ENCODE measurements around the gene EFNA4.

DNA sequence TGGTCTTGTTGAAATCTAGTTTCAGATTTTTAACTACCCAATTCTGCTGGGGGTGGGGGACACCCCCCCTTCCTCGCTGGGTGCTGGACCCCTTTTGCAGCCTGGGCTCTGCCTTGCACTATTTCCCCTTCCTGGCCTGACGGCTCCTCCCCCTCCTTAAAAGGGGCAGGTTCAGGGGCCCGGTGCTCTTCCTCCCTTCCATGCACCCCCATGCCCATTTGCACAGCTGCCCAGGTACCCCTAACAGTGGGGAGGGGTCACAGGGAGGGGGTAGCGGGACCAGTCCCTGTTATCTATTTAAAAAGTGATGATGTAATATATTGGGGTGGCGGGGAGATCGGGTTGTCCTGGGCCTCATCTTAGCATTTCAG is 45.6 kb upstream of the EFNA4 start:
- TF ChIP-seq EZH2 (IDR thresholded peaks at IDR 0.05) (no peak), SRF (IDR thresholded peaks at IDR 0.05; ENCODE audit: low read depth) (no peak), POLR2AphosphoS5 (IDR thresholded peaks at IDR 0.05; ENCODE audit: low read depth, low read length) (no peak), POLR2A (IDR thresholded peaks at IDR 0.05; ENCODE audit: borderline replicate concordance, extremely low read depth, insufficient read depth, insufficient read length) (no peak), CBX3 (IDR thresholded peaks at IDR 0.05; ENCODE audit: low read depth) (no peak), EZH2phosphoT487 (IDR thresholded peaks at IDR 0.05; ENCODE audit: borderline replicate concordance) (no peak), RAD21 (IDR thresholded peaks at IDR 0.05; ENCODE audit: low read depth) (no peak), SP1 (IDR thresholded peaks at IDR 0.05; ENCODE audit: low read depth) (no peak), ZNF274 (IDR thresholded peaks at IDR 0.05; ENCODE audit: low read depth, low read length) (no peak)
- TF ChIP-seq, protein P1, sequence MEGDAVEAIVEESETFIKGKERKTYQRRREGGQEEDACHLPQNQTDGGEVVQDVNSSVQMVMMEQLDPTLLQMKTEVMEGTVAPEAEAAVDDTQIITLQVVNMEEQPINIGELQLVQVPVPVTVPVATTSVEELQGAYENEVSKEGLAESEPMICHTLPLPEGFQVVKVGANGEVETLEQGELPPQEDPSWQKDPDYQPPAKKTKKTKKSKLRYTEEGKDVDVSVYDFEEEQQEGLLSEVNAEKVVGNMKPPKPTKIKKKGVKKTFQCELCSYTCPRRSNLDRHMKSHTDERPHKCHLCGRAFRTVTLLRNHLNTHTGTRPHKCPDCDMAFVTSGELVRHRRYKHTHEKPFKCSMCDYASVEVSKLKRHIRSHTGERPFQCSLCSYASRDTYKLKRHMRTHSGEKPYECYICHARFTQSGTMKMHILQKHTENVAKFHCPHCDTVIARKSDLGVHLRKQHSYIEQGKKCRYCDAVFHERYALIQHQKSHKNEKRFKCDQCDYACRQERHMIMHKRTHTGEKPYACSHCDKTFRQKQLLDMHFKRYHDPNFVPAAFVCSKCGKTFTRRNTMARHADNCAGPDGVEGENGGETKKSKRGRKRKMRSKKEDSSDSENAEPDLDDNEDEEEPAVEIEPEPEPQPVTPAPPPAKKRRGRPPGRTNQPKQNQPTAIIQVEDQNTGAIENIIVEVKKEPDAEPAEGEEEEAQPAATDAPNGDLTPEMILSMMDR (IDR thresholded peaks at IDR 0.05 in 2 of 3, conservative IDR thresholded peaks at IDR 0.05 in 1 of 3; ENCODE audit: borderline replicate concordance in 1 of 3, insufficient read depth in 1 of 3, low read depth in 2 of 3, low read length in 2 of 3): no peak
